ENCODE results near the gene HMG20A. TPM values are rescaled to one million over a fixed set of nuclear protein-coding genes. Genes with fewer than 3 reads are reported as not detected.
A peak's percentile ranks its signal among the peaks of the same experiment; 100 is the strongest.

Gene HMG20A
- total and polyA plus RNA-seq, 2 of the 13 experiments (the other 11 are each of a cell fraction or from before 2014, with no cell fraction given), result 28.0 to 35.2 TPM

GRCh38 chr15:77527164-77527778, 106.6 kb downstream of the HMG20A start (continued):
- no peak for TF ChIP-seq GMEB1 (CRISPR knock-in tag; IDR thresholded peaks at IDR 0.05; ENCODE audit: borderline replicate concordance)
- no peak for TF ChIP-seq ETV5 (CRISPR knock-in tag; IDR thresholded peaks at IDR 0.05; ENCODE audit: borderline replicate concordance)
- no peak for TF ChIP-seq RBM22 (optimal IDR thresholded peaks at IDR 0.05; ENCODE audit: low read length)
- peak; percentile 39; the same call in 1 of the 2 replicates for TF ChIP-seq ZNF788 (CRISPR knock-in tag; IDR thresholded peaks at IDR 0.05; ENCODE audit: borderline replicate concordance)
- TF ChIP-seq ZNF329 (CRISPR knock-in tag; IDR thresholded peaks at IDR 0.05; ENCODE audit: low read depth), result 0 out of 2 replicates have a peak, but pooled peaks have one; percentile 20
- TF ChIP-seq MNT (IDR thresholded peaks at IDR 0.05), result no peak
- no peak for TF ChIP-seq ZNF446 (CRISPR knock-in tag; IDR thresholded peaks at IDR 0.05)
- peak; percentile 61 for TF ChIP-seq ZBTB7B (CRISPR knock-in tag; IDR thresholded peaks at IDR 0.05)
- TF ChIP-seq NFIB (CRISPR knock-in tag; IDR thresholded peaks at IDR 0.05; ENCODE audit: borderline replicate concordance), result no peak
- TF ChIP-seq HDAC2 (CRISPR knock-in tag; IDR thresholded peaks at IDR 0.05), result 0 out of 2 replicates have a peak, but pooled peaks have one; percentile 25
- TF ChIP-seq ZBTB25 (CRISPR knock-in tag; IDR thresholded peaks at IDR 0.05), result 0 out of 2 replicates have a peak, but pooled peaks have one; percentile 22
- peak; percentile 53 for TF ChIP-seq SAP130 (CRISPR knock-in tag; IDR thresholded peaks at IDR 0.05; ENCODE audit: low read depth)
- peak; percentile 21 to 33; a peak in 1 of 4 replicates for TF ChIP-seq POLR2A (IDR thresholded peaks at IDR 0.05; ENCODE audit: insufficient read depth in 1 of 2, low read depth in 2 of 2, low read length in 2 of 2)
- 0 out of 2 replicates have a peak, but pooled peaks have one; percentile 30 for TF ChIP-seq ZNF777 (CRISPR knock-in tag; IDR thresholded peaks at IDR 0.05)
- TF ChIP-seq ZNF574 (CRISPR knock-in tag; IDR thresholded peaks at IDR 0.05), result peak; percentile 59; the same call in 1 of the 2 replicates
- TF ChIP-seq SALL1 (CRISPR knock-in tag; IDR thresholded peaks at IDR 0.05), result 0 out of 2 replicates have a peak, but pooled peaks have one; percentile 14
- 0 out of 2 replicates have a peak, but pooled peaks have one; percentile 24 for TF ChIP-seq RBFOX2 (IDR thresholded peaks at IDR 0.05; ENCODE audit: low read depth, low read length)
- TF ChIP-seq ZNF24 (IDR thresholded peaks at IDR 0.05), result no peak
- TF ChIP-seq ZSCAN9 (CRISPR knock-in tag; IDR thresholded peaks at IDR 0.05; ENCODE audit: borderline replicate concordance), result 0 out of 2 replicates have a peak, but pooled peaks have one; percentile 18
- TF ChIP-seq SIX1 (CRISPR knock-in tag; IDR thresholded peaks at IDR 0.05; ENCODE audit: borderline replicate concordance), result 0 out of 2 replicates have a peak, but pooled peaks have one; percentile 25
- no peak for TF ChIP-seq NKX3-1 (CRISPR knock-in tag; IDR thresholded peaks at IDR 0.05)
- TF ChIP-seq HIVEP1 (CRISPR knock-in tag; IDR thresholded peaks at IDR 0.05), result peak; percentile 58; the same call in 1 of the 2 replicates
- peak; percentile 42; the same call in 1 of the 2 replicates for TF ChIP-seq ZNF232 (CRISPR knock-in tag; IDR thresholded peaks at IDR 0.05; ENCODE audit: borderline replicate concordance)
- TF ChIP-seq ZNF224 (CRISPR knock-in tag; IDR thresholded peaks at IDR 0.05), result 0 out of 2 replicates have a peak, but pooled peaks have one; percentile 62
- TF ChIP-seq GZF1 (CRISPR knock-in tag; IDR thresholded peaks at IDR 0.05), result no peak

Data from HepG2 (cell line).